DMS79 (cell line): Measurements from ENCODE around the gene CPNE2.
"Not testable (repeated sequence)": the region's sequence is repeated elsewhere in the genome, so short reads cannot be mapped to it uniquely, and the experiment has no call there.

Experiments used
- DNase-seq: peaks from one replicate; lab custom pipeline; 2025; lab: John Stamatoyannopoulos, UW

The CPNE2 gene

DNA sequence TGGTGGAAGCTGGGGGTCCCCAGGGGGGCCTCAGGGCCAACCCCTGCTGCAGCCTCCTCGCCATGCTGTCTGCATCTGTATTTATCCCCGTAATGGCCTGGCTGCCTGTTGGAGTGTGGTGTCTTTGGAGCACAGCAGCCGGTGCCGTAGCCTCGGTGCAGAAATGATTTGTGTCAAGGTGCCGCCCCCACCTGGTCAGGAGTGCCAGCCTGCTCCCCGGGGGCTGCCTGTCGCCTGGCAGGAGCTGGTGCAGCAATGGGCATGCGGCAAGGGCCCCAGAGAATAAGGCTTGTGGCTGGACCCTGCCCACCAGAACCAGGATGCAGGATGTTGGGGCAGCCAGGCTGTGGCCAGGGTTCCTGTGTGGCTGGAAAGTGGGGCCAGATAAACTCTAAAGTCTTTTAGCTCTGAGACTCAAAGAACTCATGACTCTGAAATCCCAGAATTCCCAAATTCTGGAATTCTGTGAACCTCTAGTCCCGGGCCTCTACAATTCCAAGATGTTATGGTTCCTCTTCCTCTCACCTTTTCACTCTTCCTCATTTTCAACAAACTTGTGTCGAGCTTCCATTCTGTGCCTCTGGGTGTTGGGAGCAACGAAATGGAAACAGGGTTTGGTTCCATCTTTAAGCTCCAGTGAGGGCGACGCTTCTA is 5.9 kb downstream of the CPNE2 start:
- DNase-seq, result no peak

DNA sequence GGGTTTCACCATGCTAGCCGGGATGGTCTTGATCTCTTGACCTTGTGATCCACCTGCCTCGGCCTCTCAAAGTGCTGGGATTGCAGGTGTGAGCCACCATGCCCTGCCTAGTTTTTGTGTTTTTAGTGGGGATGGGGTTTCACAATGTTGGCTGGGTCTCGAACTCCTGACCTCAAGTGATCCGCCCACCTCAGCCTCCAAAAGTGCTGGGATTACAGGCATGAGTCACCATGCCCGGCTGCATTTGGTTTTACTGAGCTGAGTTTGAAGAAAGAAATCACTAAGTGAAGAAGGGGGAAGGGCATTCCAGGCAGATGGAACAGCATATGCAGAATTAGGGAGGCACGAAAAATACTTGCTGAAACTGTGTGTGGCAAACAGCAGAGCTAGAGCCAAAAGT is 7.6 kb downstream of the CPNE2 start:
- DNase-seq, result not testable (repeated sequence)

DNA sequence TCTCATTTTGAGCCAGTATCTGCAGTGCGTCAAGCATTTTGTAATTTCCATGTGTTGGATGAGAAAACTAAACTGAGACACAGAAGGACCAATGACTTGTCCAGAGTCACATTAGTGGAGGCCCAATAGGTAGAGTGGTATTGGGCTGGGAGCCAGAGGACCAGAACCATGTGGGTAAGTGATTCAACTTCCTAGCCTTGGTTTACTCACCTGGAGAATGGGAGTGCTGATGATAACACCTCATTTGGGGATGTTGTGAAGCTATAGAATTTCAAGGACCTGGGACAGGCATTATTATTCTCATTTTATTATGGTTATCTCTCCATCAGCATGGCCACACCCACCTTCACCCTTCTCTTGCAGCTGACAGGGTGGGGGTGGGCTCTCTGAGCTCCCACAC is 8.1 kb downstream of the CPNE2 start:
- no peak for DNase-seq

DNA sequence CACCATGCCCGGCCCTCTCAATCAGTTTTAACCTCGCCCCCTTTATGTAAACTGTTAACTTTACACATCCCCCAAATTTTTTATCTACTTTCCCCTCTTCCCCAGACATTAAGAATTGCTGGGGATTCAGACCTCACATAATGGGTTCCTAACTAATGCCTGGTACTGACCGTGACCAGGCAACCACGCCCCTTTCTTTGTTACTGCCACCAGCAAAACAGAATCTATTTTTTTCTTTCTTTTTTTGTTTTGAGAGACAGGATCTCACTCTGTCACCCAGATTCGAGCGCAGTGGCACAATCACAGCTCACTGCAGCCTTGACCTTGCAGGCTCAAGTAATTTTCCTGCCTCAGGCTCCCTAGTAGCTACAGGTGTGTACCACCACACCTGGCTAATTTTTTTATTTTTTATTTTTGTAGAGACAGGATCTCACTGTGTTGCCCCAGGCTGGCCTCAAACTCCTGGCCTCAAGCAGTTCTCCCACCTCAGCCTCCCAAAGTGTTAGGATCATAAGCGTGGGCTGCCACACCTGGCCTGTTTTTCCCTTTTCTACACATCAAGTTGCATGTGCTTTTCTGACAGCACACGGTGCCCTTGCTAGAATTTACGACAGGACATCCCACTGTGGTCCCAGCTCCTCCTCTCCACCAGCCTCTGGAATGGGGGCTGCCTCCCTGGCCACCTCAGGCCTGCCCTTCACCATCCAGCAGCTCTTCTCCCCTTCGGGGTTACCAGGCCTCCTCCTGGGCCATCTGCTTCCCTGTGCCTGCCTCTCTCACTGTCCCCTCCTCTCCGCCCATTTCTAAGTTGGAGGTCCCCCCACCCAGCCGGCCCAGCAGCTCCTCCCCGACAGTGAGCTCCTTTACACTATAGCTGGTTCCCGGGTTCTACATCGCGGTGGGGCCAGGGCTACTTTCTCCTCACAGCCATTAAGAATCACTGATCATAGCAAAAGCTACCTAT is 10.8 kb downstream of the CPNE2 start:
- DNase-seq, result no peak

DNA sequence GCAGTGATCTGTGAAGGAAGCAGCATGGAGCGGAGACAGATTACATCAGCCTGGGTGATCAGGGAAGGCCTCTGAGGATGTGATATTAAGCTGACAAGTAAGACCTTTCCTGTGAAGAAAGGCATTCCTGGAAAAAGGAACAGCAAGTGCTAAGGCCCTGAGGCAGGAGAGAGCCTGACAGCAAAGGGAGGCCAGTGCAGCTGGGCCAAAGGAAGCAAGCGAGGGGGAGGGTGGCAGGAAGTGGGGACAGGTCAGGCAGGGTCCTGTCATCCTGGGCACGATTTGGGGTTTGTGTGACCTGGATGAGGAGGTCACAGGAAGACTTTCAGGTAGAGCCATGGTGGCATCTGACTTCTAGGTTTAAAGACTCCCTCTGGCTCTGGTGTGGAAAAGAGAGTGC is 12.3 kb downstream of the CPNE2 start:
- DNase-seq, result no peak

DNA sequence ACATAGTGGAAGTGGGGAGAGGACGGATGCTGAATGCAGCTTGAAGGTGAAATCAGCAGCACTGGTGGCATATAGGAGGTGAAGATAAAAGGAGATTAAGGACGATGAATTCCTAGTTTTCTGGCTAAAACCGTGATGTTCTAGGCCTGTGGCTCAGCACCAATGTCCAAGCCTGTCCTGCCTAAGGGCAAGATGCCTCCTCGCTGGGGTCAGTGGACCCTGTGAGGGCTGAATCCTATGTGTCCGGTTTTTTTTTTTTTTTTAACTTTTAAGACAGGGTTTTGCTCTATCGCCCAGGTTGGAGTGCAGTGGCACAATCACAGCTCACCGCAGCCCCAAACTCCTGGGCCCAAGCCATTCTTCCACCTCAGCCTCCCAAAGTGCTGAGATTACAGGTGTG is 12.8 kb downstream of the CPNE2 start:
- no peak for DNase-seq

DNA sequence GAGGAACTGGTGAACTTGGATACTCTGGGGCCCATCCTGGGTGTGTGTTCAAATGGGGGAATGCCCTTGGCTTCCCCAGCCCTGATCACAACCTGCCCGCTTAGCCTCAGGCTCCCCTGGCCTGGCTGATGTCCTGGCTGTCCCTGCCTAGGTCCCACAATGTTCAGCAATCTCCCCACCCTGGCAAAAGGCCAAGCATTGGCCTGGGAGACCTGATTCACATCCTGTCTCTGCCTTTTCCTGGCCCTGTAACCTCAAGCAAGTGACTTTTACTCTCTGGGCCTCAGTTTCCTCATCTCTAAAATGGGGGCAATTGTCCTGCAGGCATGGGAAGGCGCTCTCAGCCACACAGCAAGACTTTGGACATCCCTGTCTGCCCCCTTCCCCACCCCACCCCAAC is 14.4 kb downstream of the CPNE2 start:
- no peak for DNase-seq

DNA sequence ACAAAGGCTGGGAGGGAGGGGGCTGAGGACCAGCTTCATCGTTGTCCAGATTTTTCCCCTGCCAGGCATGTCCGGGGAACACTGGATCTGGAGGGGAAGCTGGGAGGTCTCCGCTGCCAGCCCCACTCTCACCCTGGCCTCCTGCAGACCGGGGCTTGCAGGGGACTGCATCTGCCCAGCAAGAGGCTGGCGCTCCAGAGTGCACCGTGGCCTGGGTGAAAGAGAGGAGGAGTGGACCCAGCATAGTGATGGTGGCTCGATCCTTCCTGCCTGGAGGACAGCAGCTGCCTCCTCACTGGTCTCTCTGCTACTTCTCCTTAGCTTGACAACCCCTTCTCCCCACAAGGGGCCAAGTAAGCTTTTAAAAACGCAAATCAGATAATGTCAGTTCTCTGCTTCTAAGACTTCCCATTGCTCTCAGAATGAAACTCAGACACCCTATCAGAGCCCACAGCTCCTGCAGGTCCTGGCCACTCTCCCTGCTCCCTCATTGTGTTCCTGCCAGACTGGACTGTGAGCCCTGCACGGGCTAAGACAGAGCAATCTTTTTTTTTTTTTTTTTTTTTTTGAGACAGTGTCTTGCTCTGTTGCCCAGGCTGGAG is 15.0 kb downstream of the CPNE2 start:
- no peak for DNase-seq

DNA sequence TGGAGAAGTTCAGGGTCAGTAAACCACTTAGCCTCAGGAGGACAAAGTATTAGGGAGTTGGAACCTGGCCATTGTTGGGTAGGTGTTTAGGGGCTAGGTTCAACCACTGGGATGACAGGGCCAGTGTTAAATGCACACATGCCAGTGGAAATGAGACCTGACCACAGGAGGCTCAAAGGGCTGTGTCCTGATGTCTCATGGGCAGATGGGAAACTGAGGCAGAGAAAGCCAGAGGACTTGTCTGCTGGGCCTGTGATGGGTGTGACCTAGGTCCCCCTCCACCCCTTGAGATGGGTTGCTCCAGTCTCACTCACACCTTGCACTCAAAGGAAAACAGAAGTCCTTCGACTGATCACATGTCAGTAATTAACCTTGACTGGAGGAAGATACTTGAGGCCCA is 16.0 kb downstream of the CPNE2 start:
- no peak for DNase-seq

DNA sequence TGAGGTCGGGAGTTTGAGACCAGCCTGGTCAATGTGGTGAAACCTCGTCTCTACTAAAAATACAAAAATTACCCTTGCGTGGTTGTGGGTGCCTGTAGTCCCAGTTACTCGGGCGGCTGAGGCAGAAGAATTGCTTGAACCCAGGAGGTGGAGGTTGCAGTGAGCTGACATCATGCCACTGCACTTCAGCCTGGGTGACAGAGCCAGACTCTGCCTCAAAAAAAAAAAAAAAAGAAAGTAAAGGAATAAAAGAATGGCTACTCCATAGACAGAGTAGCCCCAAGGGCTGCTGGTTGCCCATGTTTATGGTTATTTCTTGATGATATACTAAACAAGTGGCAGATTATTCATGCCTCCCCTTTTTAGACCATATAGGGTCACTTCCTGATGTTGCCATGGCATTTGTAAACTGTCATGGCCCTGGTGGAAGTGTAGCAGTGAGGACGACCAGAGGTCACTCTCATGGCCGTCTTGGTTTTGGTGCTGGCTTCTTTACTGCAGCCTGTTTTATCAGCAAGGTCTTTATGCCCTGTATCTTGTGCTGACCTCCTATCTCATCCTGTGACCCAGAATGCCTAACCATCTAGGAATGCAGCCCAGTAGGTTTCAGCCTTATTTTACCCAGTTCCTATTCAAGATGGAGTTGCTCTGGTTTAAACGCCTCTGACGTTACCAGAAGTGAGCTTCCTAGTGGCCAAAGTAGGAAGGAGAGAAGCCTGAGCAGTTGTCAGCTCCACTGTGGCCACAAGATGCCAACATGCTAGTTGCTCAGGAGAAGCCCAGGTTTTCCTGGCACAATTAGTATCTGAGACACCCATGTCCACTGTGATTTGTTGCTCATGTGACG is 17.1 kb downstream of the CPNE2 start:
- not testable (repeated sequence) for DNase-seq

DNA sequence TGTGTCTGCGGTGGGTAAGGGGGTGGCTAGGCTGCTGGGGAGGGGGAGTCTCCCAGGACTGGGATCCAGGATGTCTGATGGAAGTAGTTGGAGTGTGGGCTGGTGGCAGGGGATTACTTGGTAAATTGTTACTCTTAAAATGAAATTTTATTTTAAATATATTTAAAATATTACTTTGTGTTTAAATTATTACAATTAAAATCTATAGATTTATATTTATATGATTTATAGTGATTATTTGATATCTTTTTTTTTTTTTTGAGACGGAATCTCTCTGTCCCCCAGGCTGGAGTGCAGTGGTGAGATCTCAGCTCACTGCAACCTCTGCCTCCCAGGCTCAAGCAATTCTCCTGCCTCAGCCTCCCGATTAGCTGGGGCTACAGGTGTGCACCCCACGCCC is 18.6 kb downstream of the CPNE2 start:
- DNase-seq, result no peak

DNA sequence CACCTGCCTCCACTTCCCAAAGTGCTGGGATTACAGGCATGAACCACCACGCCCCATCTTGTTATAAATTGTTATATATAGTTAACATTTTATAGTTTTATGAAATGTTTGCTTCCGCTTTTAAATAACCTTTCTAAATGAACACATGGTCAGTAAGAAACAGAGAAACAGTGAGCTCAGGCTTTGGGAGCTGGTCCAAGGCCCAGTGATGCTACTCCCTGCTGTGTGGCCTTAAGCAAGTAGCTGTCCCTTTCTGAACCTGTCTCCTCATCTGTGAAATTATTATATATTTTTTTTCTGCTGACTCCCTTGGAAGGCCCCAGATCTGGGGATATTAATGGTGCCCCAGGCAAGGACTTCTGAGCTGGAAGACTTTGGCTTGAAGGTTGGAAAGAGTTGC is 19.0 kb downstream of the CPNE2 start:
- DNase-seq, result no peak

DNA sequence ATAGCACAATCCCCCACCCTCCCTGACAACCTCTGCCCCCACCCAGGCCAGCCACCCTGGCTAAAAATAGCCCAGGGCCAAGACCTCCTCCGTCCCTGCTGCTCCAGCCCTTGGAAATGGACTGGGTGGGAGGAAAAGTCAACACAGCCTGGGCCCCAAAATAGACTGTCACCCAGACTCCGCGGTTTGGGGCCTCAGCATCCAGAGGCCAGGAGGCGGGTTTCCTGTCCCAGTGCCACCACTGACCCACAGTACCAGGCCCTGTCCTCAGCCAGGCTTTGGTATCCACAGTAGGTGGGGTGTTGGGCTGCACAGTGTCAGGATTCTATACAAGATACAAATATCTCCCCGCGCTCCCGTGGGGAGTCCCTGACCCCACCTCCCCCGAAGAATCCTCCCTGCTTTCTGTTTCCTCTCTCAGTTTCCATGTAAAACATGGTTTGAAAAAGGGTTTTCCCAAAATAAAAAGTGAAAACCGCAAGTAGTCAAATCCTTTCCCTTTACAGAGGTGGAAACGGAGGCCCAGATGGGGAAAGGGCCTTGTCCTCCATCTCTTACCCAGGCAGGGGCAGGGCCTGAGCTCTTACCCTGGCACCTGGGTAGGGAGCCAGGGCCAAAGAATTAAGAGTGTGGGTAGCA is 20.1 kb downstream of the CPNE2 start:
- no peak for DNase-seq

DNA sequence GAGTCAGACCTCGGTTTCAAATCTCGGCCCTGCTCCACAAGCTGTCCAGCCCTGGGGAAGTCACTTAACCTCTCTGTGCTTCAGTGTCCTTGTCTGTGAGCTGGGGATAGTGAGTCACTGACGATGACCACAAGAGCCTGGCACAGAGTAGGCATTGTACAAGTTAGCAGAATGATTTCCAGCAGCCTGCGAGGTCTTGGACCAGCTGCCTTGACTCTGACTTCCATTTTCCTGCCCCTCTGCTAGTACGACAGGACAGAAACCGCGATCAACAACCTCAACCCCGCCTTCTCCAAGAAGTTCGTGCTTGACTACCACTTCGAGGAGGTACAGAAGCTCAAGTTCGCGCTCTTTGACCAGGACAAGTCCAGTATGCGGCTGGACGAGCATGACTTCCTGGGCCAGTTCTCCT is 20.7 kb downstream of the CPNE2 start:
- no peak for DNase-seq

DNA sequence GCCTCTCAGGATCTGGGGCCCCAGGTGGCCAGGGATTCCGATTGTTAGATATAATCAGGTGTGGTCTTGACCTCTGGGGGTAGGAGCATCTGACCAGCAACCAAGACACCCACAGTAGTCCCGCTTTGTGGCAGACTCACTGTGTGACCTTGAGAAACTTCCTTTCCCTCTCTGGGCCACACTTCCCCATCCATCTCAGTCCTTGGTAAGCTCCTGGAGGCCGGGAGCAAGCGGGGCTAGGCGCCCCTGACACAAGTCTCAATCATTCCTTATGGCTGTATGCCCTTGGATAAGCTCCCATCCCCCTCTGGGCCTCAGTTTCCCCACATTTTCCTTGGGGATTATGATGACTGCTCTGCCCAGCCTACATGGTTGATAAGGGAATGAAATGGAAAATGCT is 21.3 kb downstream of the CPNE2 start:
- no peak for DNase-seq

DNA sequence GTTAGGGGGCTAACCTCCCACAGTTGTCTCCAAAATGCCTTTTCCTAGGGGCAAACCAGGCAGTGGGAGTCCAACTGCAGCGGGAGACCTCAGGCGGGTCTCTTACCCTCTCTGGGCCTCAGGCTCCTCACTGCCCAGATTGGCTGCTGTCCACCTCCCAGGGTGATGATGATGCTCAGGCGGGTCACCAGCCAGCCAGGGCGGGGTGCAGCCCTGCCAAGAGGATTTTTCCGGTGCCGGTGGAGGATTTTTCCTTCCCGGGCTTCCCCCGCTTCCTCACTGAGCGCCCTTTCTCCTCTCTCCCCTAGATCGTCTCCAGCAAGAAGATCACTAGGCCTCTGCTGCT is 22.8 kb downstream of the CPNE2 start:
- no peak for DNase-seq

DNA sequence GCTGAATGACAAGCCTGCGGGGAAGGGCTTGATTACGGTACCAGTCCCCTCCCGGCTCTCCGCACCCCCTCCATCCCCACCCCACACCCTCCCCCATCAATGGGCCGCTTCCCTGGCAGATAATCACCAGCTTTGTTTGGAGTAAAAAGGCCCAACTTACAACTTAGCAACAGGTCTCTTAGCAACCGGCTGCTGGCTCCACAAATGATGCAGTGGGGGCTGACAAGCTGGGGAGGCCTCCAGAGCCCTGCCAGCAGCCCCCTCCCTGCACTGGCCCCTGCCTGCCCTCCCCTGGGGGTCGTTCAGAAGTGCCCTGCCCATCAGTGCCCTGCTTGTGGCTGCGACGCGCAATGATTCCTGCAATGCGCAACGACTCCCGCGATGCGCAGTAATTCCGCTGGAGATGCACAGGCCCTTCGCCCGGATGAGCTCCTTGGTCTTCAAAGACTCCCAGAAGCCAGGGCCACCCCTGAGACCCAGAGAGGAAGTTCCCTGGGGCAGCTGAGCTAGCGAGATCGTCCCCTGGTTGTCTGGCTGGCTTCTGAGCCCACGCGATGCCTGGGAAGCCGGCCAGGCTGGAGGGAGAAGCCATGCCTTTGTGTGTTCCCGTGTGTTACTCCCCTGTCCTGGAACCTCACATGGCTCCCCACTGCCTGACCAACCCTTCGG is 23.3 kb downstream of the CPNE2 start:
- DNase-seq, result no peak

DNA sequence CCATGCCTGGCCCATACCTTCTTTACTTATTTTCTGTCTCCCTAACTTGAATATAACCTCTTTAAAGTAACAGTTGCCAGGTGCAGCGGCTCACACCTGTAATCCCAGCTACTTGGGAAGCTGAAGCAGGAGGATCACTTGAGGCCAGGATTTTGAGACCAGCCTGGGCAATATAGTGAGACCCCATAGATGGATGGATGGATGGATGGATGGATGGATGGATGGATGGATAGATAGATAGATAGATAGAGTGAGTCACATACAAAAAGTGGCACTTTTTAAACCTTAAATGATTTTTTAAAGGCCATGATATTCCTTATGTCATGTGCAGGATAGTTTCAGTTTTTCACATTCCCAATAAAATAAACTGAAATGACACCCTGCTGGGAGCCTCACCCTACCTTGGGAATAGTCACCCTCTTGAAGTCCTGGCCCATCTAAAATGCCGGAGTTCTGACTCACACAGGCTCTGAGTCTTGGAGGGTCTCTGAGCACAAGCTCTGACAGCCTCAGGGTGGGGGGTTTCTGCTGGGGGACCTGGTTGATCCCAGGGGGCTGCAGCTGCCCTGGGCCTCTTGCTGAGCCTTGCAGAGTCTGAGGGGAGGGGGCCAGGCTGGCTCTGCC is 26.2 kb downstream of the CPNE2 start:
- no peak for DNase-seq

DNA sequence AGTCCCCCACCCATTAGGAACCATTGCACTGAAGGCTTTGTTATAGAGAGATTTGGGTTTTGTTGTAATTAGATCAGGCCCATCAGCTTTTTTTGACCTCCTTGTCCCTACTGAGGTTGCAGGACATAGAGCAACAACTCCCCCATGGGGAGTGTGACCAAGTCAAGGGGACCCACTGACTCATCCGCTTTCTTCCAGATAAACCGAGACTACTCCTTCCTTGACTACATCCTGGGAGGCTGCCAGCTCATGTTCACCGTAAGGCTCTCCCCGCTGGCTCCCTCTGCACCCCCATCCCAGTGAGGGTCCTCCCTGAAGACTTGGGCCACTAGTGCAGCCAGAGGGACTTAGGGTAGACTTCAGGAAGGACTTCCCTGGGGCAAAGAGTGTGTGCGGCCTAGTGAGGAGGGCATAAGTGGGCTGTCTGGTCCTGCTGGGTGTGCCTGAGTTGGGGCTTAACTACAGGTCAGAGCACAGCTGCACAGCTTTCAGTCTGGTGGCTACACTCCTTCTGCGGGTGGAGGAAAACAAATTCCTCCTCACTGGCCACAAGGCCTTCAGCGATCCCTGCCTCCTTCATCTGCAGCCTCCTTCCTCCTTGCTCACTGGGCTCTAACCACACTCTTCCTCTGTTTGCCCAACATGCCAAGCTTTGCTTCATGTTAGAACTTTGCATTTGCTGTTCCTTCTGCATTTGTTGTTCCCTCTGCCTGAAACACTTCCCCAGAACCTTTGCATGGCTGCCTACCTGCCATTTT is 31.0 kb downstream of the CPNE2 start:
- no peak for DNase-seq
